ENCODE results near the gene CHST9. TPM values are rescaled to one million over a fixed set of nuclear protein-coding genes. Genes with fewer than 3 reads are reported as not detected.

The CHST9 gene
- total and polyA plus RNA-seq, 9 of the 15 experiments (the other 6 are each of a cell fraction or from before 2014, with no cell fraction given) = not detected

DNA sequence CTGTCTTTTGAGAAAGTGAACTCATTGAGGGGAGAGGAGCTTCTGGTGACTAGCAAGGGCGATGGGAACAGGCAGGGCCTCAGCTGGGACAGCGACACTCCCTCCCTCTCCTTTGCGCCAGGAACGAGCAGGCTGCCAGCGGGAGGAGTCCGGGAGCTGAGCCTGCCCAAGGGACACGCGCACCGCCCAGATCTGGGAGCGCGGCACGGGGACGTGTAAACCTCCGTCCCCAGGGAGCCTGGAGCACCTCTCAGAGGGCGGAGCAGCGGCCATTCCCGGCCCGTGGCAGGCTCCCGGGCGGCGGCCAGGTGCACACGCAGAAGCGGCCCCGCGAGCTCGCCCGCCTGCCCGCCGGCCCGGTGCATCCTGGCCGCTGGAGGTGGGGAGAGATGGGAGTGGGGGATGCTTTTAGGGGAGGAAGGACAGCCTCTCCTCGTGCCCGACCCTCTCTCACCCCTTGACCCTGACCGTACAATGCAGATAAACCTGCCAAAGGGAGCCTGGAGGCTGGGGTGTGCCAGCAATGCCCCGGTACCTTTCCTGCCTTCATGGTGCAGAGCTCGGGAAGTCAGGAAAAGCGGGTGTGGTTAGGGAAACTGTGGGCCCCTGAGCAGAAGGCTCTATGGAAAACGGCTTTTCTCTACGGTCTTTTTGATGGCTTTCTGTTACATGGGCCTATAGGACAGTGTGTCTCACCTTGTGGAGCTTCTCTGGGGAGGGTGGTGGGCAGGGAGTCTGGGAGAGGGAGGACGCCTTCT lies 321.8 kb downstream of the CHST9 start:
- BruUV-seq (replicated peaks) = no TSS peak
- Histone ChIP-seq H3K9ac (ENCODE audit: insufficient read depth in 1 of 2, low read depth in 2 of 2, low read length in 2 of 2) (no peak overlapping the region), H3K9me1 (ENCODE audit: control insufficient read depth, insufficient read depth, low read length) (no peaks in the 10 kb centered on the region), H3K4me1 (replicated peaks in 1 of 2; ENCODE audit: control insufficient read depth in 2 of 2, insufficient read depth in 2 of 2, low read length in 2 of 2) (no peaks in the 10 kb centered on the region), H3K27ac (ENCODE audit: extremely low read depth, low read depth, low read length) (no peak overlapping the region), H3K4me3 (no peak overlapping the region), H3K9me3 (replicated peaks; ENCODE audit: control insufficient read depth, insufficient read depth, low read depth, low read length) (no peaks in the 10 kb centered on the region), H3K27me3 (ENCODE audit: control insufficient read depth in 2 of 2, insufficient read depth in 2 of 2, low read length in 2 of 2) (no peaks in the 10 kb centered on the region), H3K79me2 (ENCODE audit: control insufficient read depth, insufficient read depth, low read length) (no peaks in the 10 kb centered on the region), H3K36me3 (ENCODE audit: control insufficient read depth, insufficient read depth, low read length) (no peaks in the 10 kb centered on the region), H4K20me1 (replicated peaks; ENCODE audit: control insufficient read depth, insufficient read depth, low read length) (no peaks in the 10 kb centered on the region), H3K4me2 (ENCODE audit: insufficient read depth, low read length) (no peak overlapping the region), H2AFZ (ENCODE audit: low read depth, low read length) (no peak overlapping the region)
- FAIRE-seq (no peak), DNase-seq (ENCODE audit: extremely low read depth in 1 of 4, low spot score in 3 of 4) (no peak), ATAC-seq (no peak; the same call in 2 of the 3 replicates)
- ChIA-PET POLR2A (interaction anchor here (0.7 kb wide), 1 partner anchor 340 kb away, joined by 3 read pairs; no protein-coding TSS in a partner anchor), CTCF (ENCODE audit: low intra/inter-chr PET ratio) (no interaction called here)
- TF ChIP-seq, protein P1, sequence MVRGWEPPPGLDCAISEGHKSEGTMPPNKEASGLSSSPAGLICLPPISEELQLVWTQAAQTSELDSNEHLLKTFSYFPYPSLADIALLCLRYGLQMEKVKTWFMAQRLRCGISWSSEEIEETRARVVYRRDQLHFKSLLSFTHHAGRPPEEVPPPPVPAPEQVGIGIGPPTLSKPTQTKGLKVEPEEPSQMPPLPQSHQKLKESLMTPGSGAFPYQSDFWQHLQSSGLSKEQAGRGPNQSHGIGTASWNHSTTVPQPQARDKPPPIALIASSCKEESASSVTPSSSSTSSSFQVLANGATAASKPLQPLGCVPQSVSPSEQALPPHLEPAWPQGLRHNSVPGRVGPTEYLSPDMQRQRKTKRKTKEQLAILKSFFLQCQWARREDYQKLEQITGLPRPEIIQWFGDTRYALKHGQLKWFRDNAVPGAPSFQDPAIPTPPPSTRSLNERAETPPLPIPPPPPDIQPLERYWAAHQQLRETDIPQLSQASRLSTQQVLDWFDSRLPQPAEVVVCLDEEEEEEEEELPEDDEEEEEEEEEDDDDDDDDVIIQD (CRISPR knock-in tag; IDR thresholded peaks at IDR 0.05) = no peak
- TF ChIP-seq, protein P2, sequence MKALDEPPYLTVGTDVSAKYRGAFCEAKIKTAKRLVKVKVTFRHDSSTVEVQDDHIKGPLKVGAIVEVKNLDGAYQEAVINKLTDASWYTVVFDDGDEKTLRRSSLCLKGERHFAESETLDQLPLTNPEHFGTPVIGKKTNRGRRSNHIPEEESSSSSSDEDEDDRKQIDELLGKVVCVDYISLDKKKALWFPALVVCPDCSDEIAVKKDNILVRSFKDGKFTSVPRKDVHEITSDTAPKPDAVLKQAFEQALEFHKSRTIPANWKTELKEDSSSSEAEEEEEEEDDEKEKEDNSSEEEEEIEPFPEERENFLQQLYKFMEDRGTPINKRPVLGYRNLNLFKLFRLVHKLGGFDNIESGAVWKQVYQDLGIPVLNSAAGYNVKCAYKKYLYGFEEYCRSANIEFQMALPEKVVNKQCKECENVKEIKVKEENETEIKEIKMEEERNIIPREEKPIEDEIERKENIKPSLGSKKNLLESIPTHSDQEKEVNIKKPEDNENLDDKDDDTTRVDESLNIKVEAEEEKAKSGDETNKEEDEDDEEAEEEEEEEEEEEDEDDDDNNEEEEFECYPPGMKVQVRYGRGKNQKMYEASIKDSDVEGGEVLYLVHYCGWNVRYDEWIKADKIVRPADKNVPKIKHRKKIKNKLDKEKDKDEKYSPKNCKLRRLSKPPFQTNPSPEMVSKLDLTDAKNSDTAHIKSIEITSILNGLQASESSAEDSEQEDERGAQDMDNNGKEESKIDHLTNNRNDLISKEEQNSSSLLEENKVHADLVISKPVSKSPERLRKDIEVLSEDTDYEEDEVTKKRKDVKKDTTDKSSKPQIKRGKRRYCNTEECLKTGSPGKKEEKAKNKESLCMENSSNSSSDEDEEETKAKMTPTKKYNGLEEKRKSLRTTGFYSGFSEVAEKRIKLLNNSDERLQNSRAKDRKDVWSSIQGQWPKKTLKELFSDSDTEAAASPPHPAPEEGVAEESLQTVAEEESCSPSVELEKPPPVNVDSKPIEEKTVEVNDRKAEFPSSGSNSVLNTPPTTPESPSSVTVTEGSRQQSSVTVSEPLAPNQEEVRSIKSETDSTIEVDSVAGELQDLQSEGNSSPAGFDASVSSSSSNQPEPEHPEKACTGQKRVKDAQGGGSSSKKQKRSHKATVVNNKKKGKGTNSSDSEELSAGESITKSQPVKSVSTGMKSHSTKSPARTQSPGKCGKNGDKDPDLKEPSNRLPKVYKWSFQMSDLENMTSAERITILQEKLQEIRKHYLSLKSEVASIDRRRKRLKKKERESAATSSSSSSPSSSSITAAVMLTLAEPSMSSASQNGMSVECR (CRISPR knock-in tag; IDR thresholded peaks at IDR 0.05) = no peak
- TF ChIP-seq POU5F1 (IDR thresholded peaks at IDR 0.05; ENCODE audit: borderline replicate concordance, low read depth, low read length, partially characterized antibody) (no peak), HDAC6 (IDR thresholded peaks at IDR 0.05; ENCODE audit: low read depth, low read length) (no peak), CBFB (CRISPR knock-in tag; IDR thresholded peaks at IDR 0.05) (no peak), NCOA2 (IDR thresholded peaks at IDR 0.05; ENCODE audit: partially characterized antibody in 2 of 2) (no peak), ZSCAN29 (IDR thresholded peaks at IDR 0.05) (no peak)
- in situ Hi-C loops (cut with MboI) = no loop called here
- intact Hi-C loops (cut with micrococcal nuclease) = no loop called here
- 2% methylated on average over 39 of the region's 40 CpGs for WGBS (ENCODE audit: insufficient coverage, low coverage, missing lambda C conversion rate)
